ENCODE data around the gene TMEM114.
"Not testable (repeated sequence)": the region's sequence is repeated elsewhere in the genome, so short reads cannot be mapped to it uniquely, and the experiment has no call there.

The TMEM114 gene

GRCh38 chr16:8576141-8577004 is 13.9 kb downstream of the TMEM114 start:
- DNase-seq (ENCODE audit: low read depth in 2 of 2) = no peak

GRCh38 chr16:8575399-8575798 is 14.9 kb downstream of the TMEM114 start:
- DNase-seq (ENCODE audit: low read depth in 2 of 2) = no peak

- DNase-seq (ENCODE audit: low read depth in 2 of 2) = no peak
These were observed 17.2 kb downstream of the TMEM114 start for GRCh38 chr16:8572919-8573724.

DNA sequence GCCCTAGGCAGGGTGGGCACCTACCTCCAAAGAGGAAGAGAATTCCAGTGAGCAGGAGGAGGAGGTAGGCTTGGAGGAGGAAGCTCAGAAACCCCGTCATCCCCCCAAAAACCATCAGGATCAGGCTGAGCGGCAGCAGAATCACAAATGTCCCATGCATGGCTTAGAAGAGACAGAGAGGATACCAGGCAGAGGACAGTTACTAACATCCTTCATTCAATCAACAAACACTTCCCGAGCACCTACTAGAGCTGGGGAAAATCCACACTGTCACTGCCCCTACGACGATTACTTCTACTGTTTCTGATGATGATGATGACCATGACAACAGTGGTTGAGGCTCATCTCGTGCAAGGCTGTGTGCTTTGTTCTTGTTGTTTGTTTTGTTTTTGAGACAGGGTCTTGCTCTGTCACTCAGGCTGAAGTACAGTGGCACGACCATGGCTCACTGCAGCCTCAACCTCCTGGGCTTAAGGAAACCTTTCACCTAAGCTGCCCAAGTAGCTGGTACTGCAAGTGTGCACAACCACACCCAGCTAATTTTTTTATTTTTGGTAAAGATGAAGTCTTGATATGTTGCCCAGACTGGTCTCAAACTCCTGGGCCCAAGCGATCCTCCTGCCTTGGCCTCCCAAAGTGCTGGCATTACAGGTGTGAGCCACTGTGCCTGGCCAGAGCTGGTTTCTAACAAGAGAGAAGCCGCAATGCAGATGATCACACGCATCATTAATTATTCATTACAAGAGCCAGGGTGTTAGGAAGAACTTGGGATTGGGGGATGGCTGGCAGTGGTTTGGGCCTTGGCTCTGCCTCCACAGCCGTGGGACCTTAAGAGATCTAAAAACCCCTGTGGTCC is 18.0 kb downstream of the TMEM114 start:
- DNase-seq (ENCODE audit: low read depth in 2 of 2) = no peak

GRCh38 chr16:8571061-8571596 is 19.2 kb downstream of the TMEM114 start:
- DNase-seq (ENCODE audit: low read depth in 2 of 2) = no peak

- DNase-seq (ENCODE audit: low read depth in 2 of 2) = not testable (repeated sequence)
These were observed 19.9 kb downstream of the TMEM114 start for GRCh38 chr16:8570393-8570792.

DNA sequence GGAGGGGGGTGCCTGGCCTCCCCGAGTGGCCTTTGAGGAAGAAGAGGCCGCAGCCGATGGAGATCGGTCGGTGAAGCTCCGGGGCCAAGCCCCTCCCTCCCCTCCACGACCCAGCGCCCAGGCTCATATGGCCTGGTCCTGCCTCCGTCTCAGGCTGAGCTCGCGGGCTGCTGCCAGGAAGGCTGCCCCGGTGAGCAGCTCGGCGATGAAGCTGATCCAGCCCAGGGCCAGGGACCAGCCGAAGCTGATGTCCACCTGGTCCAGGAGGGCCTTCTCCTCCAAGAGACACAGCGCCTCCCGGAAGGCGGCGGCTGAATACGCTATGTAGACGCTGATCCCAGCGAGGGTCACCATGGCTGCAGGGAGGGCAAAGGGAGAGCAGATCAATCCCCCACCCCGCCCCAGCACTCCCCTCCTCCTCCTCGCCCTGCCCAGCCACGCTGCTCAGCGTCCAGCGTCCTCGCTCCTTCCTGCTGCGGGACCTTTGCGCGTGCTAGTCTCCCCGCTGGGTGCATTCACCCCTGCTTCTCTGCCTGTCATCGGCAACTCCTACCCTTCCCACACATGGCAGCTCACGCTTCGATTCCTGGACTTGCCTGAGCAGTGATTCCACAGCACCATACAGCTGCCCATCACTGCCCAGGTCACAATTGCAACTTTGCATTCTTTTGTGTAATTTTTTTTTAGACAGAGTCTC is 20.5 kb downstream of the TMEM114 start:
- no peak for DNase-seq (ENCODE audit: low read depth in 2 of 2)

DNA sequence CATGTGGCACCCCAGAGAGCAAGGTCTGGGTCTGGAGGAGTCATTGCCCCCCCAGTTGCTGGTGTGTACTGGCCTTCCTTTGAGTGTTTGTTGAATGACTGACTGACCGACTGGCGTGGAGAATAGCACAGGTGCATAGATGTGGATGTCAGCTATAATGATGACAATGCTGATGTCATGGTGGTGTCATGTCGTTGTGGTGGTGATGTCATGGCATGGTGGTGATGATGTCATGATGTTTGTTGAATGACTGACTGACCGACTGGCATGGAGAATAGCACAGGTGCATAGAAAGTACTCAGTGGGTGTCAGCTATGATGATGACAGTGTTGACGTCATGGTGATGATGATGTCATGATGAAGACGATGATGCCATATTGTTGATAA is 22.1 kb downstream of the TMEM114 start:
- DNase-seq (ENCODE audit: low read depth in 2 of 2) = no peak

- peak; percentile 34 to 51 for DNase-seq (ENCODE audit: low read depth in 2 of 2)
These were observed 22.7 kb downstream of the TMEM114 start for GRCh38 chr16:8567355-8568230.

GRCh38 chr16:8565498-8565897 is 24.8 kb downstream of the TMEM114 start:
- DNase-seq (ENCODE audit: low read depth in 2 of 2) = no peak

DNA sequence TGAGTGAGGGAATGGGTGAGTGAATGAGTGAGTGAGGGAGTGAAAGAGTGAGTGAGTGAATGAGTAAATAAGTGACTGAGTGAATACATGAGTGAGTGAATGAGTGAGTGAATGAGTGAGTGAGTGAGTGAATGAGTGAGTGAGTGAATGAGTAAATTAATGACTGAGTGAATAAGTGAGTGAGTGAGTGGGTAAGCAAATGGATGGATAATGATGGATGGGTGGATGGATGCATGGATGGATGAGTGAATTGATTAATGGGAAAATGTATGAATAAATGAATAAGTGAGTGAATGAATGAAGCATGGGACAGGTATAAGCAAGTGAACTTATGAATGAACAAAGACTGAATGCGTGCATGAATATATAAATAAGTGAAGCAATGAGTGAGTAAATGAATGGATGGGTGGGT is 25.4 kb downstream of the TMEM114 start:
- no peak for DNase-seq (ENCODE audit: low read depth in 2 of 2)

GRCh38 chr16:8563944-8564540 is 26.3 kb downstream of the TMEM114 start:
- DNase-seq (ENCODE audit: low read depth in 2 of 2) = not testable (repeated sequence)

DNA sequence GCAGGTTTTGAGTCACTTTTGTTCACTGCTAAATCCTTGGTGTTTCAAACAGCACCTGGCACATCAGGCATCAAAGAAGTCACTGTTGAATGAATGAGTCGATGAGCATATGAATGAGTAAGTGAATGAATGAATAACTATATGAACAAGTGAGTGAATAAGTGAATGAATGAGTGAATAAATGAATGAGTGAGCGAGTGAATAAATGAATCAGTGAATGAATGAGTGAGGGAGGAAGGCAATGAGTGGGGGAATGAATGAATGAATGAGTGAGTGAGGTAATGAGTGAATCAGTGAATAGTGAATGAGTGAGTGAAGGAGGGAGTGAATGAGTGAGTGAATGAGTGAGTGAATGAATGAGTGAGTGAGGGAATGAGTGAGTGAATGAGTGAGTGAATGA is 28.8 kb downstream of the TMEM114 start:
- DNase-seq (ENCODE audit: low read depth in 2 of 2) = no peak

DNA sequence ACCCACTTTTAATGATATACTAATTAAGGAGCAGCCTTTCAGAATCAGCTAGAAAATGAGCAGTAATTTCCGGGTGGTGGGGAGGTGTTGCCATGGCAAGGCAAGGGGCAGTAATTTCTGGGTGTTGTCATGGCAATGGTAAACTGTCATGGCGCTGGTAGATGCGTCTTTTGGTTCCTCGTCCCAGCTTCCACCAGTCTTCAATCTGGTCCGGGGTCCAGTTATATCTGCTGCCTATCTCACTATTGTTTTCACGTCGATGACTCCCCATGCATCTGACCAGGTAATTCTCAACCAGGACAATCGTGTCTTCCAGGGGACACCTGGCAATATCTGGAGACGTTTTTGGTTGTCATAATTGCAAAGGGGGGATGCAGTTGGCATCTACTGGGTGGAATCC is 34.9 kb downstream of the TMEM114 start:
- no peak for DNase-seq (ENCODE audit: low read depth in 2 of 2)

DNA sequence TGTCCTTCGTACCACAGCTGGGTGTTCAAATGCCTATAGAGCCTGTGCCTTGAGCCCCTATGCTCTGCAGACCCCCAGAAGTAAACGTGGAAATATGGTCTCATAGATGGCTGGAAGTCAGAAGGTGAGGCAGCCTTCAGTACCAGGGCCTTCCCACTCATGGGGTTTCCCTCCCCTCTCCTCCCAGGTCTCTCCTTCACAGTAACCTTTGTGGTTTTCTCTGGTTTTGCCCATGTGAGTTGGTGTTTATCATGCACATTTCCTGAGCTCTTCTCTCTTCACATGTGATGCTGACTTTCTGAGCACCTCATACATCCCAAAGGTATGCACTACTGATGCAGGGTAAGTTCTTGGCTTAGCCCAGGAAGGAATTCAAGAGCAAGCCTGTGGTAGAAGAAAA is 35.4 kb downstream of the TMEM114 start:
- DNase-seq (ENCODE audit: low read depth in 2 of 2) = no peak

DNA sequence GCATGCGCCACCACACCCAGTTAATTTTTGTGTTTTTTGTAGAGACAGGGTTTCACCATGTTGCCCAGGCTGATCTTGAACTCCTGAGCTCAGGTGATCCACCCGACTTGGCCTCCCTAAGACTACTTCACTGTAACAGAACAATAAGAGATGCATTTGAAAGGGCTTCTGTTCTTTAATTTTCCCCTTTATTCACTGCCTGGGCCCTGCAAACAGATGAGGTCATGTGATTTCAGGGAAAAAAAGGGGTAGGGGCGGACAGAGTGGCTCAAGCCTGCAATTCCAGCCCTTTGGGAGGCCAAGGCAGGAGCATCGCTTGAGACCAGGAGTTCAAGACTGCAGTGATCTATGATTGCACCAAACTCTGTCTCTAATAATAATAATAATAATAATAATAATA is 36.3 kb downstream of the TMEM114 start:
- DNase-seq (ENCODE audit: low read depth in 2 of 2) = no peak

DNA sequence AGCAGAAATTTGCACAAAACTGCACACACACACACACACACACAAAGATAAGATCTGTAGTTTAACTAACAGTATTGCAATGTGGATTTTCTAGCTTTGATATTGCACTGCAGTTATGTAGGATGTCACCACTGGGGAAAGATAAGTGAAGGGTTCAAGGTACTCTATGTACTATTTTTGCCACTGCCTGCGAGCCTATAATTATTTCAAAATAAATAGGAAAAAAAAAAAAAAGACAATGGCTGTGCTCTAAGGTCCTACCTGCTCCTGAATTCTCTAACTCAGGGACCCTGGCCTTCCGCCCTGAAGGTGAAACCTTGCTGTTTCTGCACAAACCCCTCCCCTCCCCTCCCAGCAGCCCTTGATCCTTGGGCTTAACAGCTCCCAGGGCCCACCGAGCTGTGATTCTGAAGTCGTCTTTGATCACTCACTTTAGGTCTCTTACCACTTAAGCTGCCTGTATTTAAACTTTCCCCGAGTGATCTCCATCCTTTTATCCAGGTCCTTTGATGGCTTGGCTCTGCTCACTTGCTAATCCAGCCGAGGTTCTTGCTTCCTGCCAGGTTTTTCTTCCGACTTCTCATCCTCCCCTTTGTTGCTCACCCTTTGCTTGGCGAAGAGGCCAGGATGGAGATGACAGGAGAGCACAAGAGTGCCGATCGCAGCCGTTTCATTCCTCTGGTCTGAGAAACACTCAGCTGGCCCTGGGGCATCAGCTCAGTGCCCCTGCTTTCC is 37.7 kb downstream of the TMEM114 start:
- no peak for DNase-seq (ENCODE audit: low read depth in 2 of 2)

DNA sequence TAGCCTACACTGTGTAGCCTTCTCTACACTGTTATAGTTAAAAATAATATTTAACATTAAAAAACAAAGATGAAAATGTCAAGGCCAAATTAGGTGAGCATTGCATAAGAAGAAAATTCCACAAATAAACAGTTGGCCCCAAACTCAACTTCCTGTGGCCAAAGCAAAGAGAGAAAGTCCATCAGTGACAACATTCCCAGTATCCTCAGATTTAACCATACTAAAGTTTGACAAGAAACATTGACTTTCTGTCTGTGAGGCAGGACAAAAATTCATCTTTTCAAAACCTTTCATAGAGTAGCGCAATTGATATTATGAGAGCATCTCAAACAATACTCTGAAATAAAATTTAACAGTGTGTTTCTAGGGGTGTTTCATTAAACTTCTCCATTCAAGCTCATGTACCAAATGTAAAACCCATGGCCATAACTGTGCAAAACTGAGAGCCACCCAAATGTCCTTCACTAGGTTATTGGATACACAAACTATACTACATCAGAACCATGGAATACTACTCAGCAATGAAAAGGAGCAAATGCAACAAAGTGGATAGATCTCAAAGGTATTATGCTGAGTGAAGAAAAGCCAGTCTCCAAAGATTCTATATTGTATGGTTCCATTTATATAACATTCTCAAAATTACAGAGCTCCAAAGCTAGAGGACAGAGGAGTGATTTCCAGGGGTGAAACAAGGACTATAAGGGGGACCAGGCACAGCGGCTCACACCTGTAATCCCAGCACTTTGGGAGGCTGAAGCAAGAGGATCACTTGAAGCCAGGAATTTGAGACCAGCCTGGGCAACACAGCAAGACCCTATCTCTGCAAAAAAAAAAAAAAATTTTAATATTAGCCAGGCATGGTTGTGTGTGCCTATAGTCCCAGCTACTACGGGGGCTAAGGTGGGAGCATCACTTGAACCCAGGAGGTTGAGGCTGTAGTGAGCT is 38.7 kb downstream of the TMEM114 start:
- no peak for DNase-seq (ENCODE audit: low read depth in 2 of 2)
